Loucy (cell line): ENCODE data around the gene CS.

Experiments
- CTCF ChIP-seq: fragments of 200-600 bp; sonication (generic); conservative IDR thresholded peaks from 2 replicates; pipeline ENCODE4 v1.5.1; 2014; ENCODE audit warnings: mild to moderate bottlenecking, antibody characterized with exemption, low read length
- EZH2phosphoT487 ChIP-seq: fragments of 200-600 bp; IDR thresholded peaks from 2 replicates; pipeline ENCODE4 v1.6.1; 2018; ENCODE audit warnings: antibody characterized with exemption, mild to moderate bottlenecking, moderate library complexity, borderline replicate concordance

- TF ChIP-seq CTCF = no peak
- TF ChIP-seq EZH2phosphoT487 = no peak
Measured at GRCh38 chr12:56288705-56289387, 11.3 kb downstream of the CS start.
